HepG2 (cell line): ENCODE data around the gene ZNF557. TPM values are rescaled to one million over a fixed set of nuclear protein-coding genes. Genes with fewer than 3 reads are reported as not detected.
"Not testable (repeated sequence)": the region's sequence is repeated elsewhere in the genome, so short reads cannot be mapped to it uniquely, and the experiment has no call there.

Experiments used
- ATAC-seq: fragments of 200-7000 bp; cut with Tn5 transposase; 3 replicates; pipeline ENCODE4 v1.9.1; 2020; ENCODE audit warnings: mild to moderate bottlenecking, moderate library complexity
- BruUV-seq: library from RNA; stranded (reverse); fragments of 400-500 nt; replicated peaks from 2 replicates; lab custom pipeline; 2021; lab: Mats Ljungman, UMichigan
- CTCF ChIA-PET: fragments of 300-600 bp; formaldehyde crosslinking; extraction: SDS; loops from one replicate; lab custom pipeline; 2021; ENCODE audit warnings: low total read pairs, inconsistent platforms, low intra/inter-chr PET ratio; lab: Yijun Ruan, JAX
- POLR2A ChIA-PET: fragments of 350-600 bp; sonication (Branson Sonifier 250); formaldehyde crosslinking; loops from one replicate; lab custom pipeline; 2020; ENCODE audit warnings: antibody characterized with exemption, inconsistent platforms; lab: Yijun Ruan, JAX
- DNase-seq: peaks from one replicate; pipeline ENCODE4 v3.0.0-alpha.2; 2015; ENCODE audit warnings: low spot score
- FAIRE-seq: peaks from 3 replicates; lab custom pipeline; 2011; peaks lifted over from hg19 to GRCh38; lab: Jason Lieb, UNC
- H2AFZ ChIP-seq: one replicate; pipeline ENCODE4 v1.6.1; 2011; ENCODE audit warnings: low read length, inconsistent platforms
- H3K27ac ChIP-seq: fragments of 300-600 bp; 3 replicates; pipeline ENCODE4 v1.8.0; 2011; ENCODE audit warnings: mixed run types, mild to moderate bottlenecking, mixed read lengths, low read length, inconsistent platforms; ENCODE audit not compliant: insufficient read depth; ENCODE audit errors: extremely low read length
- H3K27me3 ChIP-seq, 2 experiments: fragments of 200-600 bp in 1 of 2; 2 replicates in 1 of 2; 3 replicates in 1 of 2; pipeline versions ENCODE4 v1.6.0 to v1.8.0; 2011; ENCODE audit warnings: low read length in 2 of 2, mild to moderate bottlenecking in 2 of 2, moderate library complexity in 2 of 2, inconsistent platforms in 1 of 2; ENCODE audit not compliant: insufficient read depth in 2 of 2, control insufficient read depth in 1 of 2
- H3K36me3 ChIP-seq, 2 experiments: fragments of 200-600 bp in 1 of 2; replicated peaks in 1 of 2; 2 replicates in 1 of 2; 3 replicates in 1 of 2; pipeline versions ENCODE4 v1.5.1 to v1.8.0; 2011; ENCODE audit warnings: low read length in 2 of 2, inconsistent platforms in 1 of 2; ENCODE audit not compliant: insufficient read depth in 2 of 2, control insufficient read depth in 1 of 2
- H3K4me1 ChIP-seq: 2 replicates; pipeline ENCODE4 v1.5.1; 2012; ENCODE audit warnings: low read length, inconsistent platforms; ENCODE audit not compliant: insufficient read depth
- H3K4me2 ChIP-seq: 2 replicates; pipeline ENCODE4 v1.6.0; 2011; ENCODE audit warnings: low read depth, low read length, inconsistent platforms
- H3K4me3 ChIP-seq, 3 experiments: fragments of 200-600 bp in 1 of 3; sonication (generic), shearing (Covaris generic) in 1 of 3; replicated peaks in 1 of 3; 2 replicates each; pipeline ENCODE4 v1.5.1; 2011 to 2016; ENCODE audit warnings: low read length in 3 of 3, inconsistent platforms in 2 of 3, low read depth in 2 of 3, mild to moderate bottlenecking in 2 of 3, control low read depth in 1 of 3, mixed read lengths in 1 of 3; ENCODE audit not compliant: insufficient read depth in 1 of 3
- H3K79me2 ChIP-seq: one replicate; pipeline ENCODE4 v1.6.1; 2011; ENCODE audit warnings: low read length, inconsistent platforms; ENCODE audit not compliant: insufficient read depth
- H3K9ac ChIP-seq: 2 replicates; pipeline ENCODE4 v1.6.0; 2011; ENCODE audit warnings: mild to moderate bottlenecking, low read depth, low read length, inconsistent platforms; ENCODE audit not compliant: insufficient read depth
- H3K9me3 ChIP-seq: 2 replicates; pipeline ENCODE4 v1.5.1; 2012; ENCODE audit warnings: mild to moderate bottlenecking, low read length
- H4K20me1 ChIP-seq: 2 replicates; pipeline ENCODE4 v1.6.0; 2011; ENCODE audit warnings: inconsistent platforms, mild to moderate bottlenecking, low read length, moderate library complexity; ENCODE audit not compliant: insufficient read depth
- WGBS: methylation state at CpG from one replicate; pipeline ENCODE4 v1.1.6; 2017; ENCODE audit warnings: low lambda C conversion rate; 5-methylcytosine and 5-hydroxymethylcytosine counted together
- in situ Hi-C: cut with HindIII; loops from 2 replicates; pipeline ENCODE4 v1.10.0; 2017; ENCODE audit warnings: low pct_unique_long_range_greater_than_20kb; ENCODE audit not compliant: extremely low pct_ligation_motif_present
- intact Hi-C: fragments of 100-400 bp; cut with micrococcal nuclease; formaldehyde crosslinking; loops from one replicate; pipeline ENCODE4 v1.10.0; 2022; ENCODE audit not compliant: unreplicated experiment
- polyA plus RNA-seq, 8 experiments: library from polyadenylated mRNA; depleted of rRNA in 3 of 8; stranded (reverse) in 7 of 8; unstranded in 1 of 8; fragments of >200 nt; fragmentation: Illumina TruSeq in 4 of 8; extraction: Trizol in 4 of 8; gene quantifications; 2 replicates each; pipeline versions ENCODE4 v1.2.1 to v1.2.3, GENCODE V29; 2011 to 2016; ENCODE audit warnings: low read depth in 4 of 8, missing spikeins in 1 of 8, mixed read lengths in 1 of 8; ENCODE audit not compliant: insufficient read depth in 1 of 8
- total RNA-seq, 5 experiments: library from RNA; depleted of rRNA; stranded (reverse); fragments of >200 nt; fragmentation: Illumina TruSeq; extraction: Trizol; gene quantifications; 2 replicates each; pipeline ENCODE4 v1.2.3, GENCODE V29; 2016; ENCODE audit warnings: low read depth in 1 of 5

ZNF557 gene
- total and polyA plus RNA-seq, 2 of the 13 experiments (the other 11 are each of a cell fraction or from before 2014, with no cell fraction given): 2.1 to 7.8 TPM

GRCh38 chr19:7052896-7053295 lies 16.6 kb upstream of the ZNF557 start:
- POLR2A ChIA-PET, H4K20me1 ChIP-seq, DNase-seq, H3K27ac ChIP-seq, CTCF ChIA-PET, FAIRE-seq, H3K4me2 ChIP-seq, H2AFZ ChIP-seq, ATAC-seq, H3K4me1 ChIP-seq, in situ Hi-C loops, H3K79me2 ChIP-seq, H3K9me3 ChIP-seq, H3K27me3 ChIP-seq, H3K36me3 ChIP-seq, H3K4me3 ChIP-seq, intact Hi-C loops, H3K9ac ChIP-seq, BruUV-seq: not testable (repeated sequence)
- WGBS: 71% methylated on average over 7 of the region's 7 CpGs

- H2AFZ ChIP-seq, intact Hi-C loops, H4K20me1 ChIP-seq, POLR2A ChIA-PET, H3K4me2 ChIP-seq, H3K36me3 ChIP-seq, H3K4me1 ChIP-seq, H3K27ac ChIP-seq, H3K4me3 ChIP-seq, H3K9ac ChIP-seq, H3K79me2 ChIP-seq, FAIRE-seq, H3K27me3 ChIP-seq, in situ Hi-C loops, DNase-seq, CTCF ChIA-PET, H3K9me3 ChIP-seq, ATAC-seq, BruUV-seq: not testable (repeated sequence)
- WGBS: 76% methylated on average over 14 of the region's 14 CpGs
Observed at GRCh38 chr19:7054635-7055368, 14.7 kb upstream of the ZNF557 start.
